AML-193 (cell line): ENCODE data around the gene SOX30.

Experiments used
- DNase-seq, 2 experiments: peaks; one replicate each; lab custom pipeline; 2025; lab: John Stamatoyannopoulos, UW

SOX30 gene

DNA sequence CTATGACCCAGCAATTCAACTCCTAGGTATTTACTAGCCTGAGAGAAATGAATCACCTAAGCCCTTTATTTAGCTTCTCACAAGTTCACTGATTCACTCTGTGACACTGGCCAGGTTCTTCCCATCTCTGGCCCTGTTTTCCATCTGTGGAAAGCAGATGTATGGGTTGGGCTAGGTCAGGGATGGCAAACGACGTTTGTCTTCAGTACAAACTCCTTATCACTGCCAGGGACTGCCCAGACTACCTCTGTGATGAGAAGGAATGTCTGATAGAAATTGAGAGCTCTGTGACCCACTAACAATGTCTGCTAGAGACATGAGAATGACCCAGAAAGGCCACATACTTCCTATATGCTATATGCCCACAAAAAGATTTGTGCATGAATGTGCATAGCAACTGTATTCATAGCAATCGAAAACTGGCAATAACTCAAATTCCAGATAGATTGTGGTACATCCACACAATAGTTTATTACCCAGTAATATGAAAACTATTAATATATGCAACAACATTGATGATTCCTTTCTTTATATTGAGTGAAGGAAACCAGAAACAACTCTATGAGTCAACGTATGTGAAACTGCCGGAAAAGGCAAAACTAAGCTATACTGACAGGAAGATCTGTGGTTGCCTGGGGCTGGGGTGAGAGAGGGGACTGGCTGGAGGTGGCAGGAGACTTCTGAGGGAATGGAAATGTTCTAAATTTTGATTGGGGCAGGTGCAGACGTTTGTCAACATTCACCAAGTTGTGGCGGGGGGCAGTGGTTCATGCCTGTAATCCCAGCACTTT is 44.7 kb downstream of the SOX30 start:
- DNase-seq = peak in 1 of 2 experiments; percentile 2

DNA sequence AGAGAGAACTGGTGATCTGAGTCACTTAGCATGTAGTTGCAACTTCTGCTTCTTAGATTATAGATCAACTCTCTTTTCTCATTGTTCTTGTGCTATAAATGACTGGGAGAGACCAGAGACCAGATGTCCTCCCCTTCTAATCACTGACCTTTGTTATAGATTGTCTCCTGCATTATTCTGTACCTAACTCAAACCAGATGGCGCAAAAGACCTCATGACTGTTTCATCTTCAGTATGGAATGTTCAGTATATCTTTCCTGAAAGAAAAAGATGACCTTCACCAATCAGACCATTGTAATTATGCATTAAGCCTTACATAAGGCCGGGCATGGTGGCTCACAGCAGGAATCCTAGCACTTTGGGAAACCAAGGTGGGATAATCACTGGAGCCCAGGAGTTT is 46.2 kb downstream of the SOX30 start:
- no peak for DNase-seq

DNA sequence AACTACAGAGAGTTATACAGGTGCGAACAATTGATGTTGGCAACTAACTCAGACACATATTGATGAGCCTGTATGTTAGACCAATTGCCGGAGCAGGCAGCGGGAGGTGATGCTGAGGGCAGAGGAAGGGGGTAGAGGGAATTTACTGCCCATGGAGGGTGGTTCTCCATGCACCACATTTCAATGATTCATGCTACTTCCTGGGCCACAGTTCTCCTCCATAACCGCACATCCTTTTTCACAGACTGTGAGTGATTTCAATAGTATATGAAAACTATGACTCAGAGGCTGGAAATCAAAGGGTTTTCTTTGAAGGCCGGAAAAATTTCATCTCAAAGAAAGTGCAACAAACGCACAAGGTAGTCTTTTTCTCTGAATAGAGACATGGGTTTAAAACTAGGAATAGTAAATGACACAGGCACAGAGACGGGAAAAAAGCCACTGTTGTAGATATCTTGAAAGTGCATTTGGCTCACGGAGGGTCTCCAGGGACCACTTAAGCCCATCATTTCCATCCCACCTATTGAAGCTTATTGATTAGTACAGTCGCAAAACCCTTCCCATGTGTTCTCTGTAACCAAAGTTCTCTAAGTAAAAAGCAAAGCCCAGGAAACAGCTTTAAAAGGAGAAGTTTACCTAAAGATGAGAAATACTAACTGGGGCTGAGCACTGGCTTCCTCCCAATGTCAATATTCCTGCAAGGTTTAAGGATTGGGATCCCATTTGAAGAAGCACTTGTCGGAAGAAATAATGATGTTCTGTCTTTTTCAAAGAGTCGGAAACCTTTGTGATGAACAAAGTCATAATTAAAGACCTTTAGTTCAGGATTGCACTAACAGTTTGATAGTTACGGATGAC is 48.7 kb downstream of the SOX30 start:
- peak; percentile 59 to 62 for DNase-seq

DNA sequence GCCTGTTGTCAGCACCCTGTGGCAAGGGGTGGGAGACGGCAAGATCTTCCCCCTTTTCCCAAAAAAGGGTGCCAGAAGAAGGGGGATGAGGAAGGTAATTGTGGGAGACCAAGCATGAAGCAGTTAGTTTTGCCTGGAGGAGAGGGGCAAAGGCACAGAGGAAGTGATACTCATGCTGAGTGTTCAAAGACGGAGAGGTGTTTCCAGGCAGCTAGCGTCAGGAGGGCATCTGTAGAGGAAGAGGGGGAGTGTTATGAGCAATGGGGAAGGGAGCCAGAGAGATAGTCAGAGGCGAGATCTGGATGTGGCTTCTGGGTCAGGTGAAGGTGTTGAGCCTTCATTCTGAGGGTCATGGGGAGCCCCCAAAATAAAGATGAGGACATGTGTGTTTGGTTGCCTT is 49.7 kb downstream of the SOX30 start:
- DNase-seq = no peak

DNA sequence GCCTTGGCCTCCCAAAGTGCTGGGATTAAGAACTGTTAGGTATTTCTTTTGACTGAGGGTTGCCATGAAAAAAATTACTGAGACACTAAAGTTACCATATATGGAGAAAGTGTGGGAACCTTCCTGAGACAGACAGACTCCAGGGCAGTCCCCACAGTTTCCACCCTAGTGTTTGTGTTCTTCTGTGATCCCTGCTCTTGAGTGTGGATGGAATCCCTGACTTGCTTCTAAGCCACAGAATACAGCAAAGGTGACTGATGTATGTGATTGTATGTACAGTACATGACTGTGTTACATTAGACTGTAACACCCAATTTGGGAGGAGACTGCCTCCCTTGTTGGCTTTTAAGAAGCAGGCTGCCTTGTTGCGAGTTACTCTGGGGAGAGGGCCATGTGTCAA is 52.0 kb downstream of the SOX30 start:
- DNase-seq = no peak

DNA sequence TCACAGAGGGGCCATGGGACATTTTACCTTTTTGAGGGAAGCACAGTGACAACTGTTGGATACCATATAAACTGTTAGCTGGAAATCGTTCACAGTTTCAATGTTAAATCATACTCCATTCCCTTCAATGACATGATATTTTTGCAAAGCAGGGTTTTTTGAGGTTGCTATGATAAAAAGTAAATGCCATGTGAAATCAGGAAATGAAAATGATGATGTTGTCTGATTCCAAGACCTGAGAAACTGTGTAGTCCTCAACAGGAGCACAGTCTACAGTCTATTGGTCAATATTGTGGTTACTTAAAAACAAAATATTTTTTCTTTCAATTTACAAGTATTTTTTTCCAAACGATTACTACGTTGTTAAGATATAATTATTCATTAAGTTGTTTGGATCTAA is 52.7 kb downstream of the SOX30 start:
- no peak for DNase-seq

DNA sequence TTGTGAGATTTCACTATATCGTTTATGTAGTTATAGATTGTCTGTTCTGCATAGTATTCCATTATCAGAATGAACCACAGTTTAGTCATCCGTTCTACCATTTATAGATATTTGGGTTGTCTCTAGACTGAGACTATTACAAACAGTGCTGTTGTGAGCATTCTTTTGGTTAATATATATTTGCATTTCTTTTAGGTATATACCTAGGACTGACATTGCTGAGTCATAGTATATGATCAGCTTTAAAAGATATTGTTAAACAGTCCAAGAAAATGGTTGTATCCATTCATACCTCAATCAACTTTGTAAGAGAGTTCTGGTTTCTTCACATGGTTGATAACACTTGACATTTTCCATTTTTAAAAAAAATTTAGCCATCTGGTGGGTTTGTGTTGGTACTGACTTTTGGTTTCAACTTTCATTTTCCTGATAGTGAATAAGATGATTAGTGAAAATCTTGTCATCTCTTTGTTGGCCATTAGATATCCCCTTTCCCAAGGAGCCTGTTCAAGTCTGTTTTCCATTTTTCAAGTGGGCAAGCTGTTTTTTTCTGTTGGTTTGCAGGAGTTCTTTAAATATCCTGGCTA is 53.8 kb downstream of the SOX30 start:
- no peak for DNase-seq

DNA sequence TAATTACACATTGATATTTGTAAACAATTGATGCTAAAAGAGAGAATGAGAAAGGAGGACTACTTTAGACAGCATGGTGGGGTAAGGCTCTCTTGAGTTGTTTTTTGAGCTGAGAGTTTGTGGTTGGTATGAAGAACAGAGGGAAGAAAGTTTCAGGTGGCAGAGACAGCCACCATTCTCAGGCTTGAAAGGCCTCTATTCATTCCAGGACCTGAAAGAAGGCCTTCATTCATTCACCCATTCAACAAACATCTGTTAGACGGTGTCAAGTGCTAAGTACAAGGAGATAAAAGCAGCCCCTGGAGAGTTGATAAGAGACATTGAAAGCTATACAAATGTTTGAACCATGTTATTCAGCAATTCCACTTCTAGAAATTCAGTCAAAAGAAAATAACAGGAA is 55.0 kb downstream of the SOX30 start:
- no peak for DNase-seq

DNA sequence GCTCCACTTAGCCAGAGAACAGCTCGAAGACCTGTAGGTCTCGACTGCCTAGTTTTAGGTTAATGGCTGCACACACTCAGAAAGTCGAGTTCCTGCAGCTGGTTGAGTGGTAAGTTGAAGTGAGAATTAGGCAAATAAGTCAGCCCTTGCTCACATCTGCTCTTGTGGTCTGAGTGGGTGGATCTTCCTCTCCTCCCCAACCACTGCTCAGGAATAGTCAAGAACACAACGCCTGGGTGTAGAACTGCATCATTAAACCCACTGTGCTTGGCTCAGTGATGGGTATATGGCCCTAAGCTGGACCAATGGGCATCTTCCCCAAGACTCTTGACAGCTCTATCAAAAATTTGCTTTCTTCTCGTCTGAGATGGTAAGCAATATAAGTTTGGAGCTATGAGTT is 55.8 kb downstream of the SOX30 start:
- no peak for DNase-seq

DNA sequence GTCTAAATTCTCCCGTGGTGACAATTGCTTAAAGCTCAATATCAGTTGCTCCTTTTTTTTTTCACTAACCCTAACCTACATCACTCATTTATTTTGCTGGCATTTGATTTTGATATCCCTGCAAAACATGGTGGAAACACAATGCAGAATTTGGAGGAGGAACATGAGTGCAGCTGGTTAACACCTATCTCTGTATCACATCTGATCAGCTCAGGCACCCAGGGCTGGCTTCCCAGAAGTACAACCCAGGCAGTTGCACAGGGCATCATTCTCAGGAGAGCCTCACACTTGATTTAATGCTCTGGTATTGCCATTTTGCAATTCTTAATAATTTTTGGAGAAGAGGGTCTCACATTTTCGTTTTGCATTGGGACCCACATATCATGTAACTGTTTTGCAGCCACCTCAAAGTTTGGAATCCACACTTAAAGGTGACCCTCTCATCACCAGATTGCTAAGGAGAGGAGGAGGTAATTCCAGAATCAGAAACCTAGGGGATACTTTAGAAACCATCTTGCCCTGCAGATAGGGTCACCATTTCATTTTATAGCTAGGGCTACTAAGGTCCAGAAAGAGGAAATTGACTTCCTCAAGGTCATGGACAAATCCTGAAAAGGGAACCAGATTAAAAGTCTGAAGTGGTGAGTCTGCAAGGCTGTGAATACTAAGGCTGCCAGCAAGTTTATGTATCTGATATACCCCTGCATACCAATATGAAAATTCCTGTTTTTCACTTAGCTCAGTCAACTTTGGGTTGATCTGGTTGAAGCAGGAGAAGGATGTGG is 57.4 kb downstream of the SOX30 start:
- DNase-seq = no peak

DNA sequence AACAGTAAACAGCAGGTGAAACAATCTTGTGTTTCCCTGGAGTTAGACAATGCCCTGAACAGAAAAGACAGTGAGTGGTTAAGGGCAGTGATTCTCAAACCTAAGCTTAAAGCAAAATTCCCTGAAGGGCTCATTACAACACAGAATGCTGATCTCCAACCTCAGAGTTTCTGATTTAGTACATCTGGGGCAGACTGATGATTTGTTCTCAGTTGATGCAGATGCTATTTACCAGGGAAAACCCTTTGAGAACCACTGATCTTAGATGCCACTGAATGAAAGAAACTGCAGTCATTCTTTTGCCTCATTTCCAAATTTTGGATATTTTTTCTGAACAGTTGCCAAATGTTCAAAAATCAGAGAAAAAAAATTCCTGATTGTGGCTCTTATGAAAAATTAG is 58.0 kb downstream of the SOX30 start:
- DNase-seq = no peak

DNA sequence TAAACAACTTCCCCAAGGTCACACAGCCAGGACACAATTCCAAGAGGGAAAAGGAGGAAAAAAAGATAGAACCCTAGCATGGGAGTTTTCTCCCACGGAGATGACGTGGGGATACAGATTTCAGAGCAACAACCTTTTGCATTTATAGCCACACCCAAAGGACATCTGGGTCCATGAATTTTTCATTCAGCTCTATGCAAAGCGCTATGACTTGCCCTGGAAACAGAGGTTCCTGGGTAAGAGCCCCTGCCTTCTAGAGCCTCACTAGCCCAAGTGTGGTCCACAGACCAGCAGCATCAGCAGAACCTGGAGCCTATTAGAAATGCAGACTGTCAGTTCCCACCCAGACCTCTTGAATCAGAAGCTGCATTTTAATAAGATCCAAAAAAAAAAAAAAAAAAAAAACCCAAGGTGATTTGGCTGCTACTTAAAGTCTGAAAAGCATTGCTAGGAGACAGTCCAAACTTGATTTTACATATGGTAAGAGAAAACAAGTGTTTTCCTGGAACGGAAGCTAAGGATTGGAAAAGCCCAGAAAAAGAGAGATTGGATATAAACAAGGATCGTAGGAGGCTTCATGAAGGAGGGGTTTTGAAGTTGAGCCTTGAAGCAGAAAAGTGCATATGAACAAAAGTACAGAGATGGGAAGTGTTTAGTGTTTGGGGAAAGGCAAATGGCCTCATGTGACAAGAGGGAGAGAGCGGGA is 59.0 kb downstream of the SOX30 start:
- no peak for DNase-seq

DNA sequence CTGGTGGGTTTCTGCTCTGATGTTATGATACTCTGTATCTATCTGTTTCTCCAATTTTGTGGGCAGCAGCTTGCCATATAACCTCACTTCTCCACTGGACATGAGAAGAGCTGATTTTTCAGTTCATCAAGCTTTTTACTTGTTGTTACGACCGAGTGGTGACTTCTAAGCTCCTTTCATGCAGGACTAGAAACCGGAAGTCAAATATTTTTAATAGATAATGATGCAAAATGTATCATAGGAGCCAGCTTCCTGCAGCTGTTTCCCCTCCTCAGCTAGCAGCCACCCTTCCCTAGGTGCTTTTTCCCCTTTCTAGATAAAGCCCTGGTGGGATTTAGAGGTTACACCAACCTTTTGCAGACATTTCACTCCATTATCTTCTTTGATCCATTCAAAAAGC is 59.6 kb downstream of the SOX30 start:
- no peak for DNase-seq

DNA sequence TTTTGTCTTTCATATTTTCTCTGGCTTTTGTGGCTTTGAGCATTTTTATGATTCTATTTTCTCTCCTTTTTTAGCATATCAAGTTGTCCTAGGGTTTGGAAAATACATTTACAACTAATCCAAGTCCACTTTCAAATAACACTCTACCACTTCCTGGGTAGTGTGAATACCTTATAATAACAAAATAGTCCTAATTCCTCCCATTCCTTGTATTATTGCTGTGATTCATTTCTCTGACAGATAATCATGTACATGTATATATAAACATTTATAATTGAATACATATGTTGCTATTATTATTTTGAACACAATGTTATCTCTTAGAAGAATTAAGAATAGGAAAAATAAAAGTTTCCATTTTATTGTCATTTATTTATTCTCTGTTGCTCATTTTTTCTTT is 61.8 kb downstream of the SOX30 start:
- no peak for DNase-seq

DNA sequence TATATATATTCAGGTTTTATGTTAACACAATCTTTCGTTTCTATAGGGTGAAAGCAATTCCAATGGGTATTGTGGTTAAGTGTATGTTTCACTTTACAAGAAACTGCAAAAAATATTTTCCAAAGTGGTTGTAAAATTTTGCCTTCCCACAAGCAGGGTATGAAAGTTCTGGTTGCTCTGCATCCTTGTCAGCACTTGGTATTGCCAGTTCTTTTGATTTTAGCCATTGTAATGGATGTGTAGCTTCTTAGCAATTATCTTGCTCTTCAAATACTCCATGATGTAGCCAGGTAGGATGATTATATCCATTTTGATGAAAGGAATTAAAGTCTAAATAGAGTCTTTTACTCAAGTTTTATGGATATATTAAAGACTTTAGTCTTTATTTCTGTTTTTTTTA is 67.6 kb downstream of the SOX30 start:
- DNase-seq = no peak

DNA sequence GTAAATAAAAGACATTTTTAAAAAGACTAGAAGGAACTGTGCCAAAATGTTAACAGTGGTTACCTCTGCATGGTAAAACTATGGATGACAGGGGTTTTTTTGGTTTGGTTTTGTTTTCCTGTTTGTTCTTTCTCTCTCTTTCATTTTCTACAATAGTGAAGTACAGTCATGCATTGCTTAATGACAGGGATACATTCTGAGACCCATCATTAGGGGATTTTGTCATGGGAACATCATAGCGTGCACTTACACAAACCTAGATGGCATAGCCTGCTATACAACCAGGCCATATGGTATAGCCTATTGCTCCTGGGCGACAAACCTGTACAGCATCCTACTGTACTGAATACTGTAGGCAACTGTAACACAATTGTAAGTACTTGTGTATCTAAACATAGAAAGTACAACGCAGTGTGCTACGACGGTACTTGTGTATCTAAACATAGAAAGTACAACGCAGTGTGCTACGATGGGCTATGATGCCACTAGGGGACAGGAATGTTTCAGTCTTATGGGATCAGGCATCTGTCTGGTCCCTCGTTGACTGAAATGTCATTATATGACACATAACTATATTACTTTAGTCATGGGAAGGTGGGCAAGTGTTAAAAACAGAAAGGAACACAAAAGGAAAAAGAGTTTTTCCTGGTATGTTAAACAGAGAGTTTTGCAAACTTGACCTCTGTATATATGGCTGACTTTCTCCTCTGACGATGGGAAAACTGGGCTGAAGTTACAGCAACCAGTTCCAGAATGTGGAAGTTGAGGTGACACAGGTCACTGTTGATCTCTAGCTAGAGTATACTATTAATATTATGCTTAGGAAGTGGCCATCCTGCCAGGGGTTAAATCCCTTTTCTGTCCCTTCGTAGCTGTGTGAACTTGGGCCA is 69.3 kb downstream of the SOX30 start:
- no peak for DNase-seq

DNA sequence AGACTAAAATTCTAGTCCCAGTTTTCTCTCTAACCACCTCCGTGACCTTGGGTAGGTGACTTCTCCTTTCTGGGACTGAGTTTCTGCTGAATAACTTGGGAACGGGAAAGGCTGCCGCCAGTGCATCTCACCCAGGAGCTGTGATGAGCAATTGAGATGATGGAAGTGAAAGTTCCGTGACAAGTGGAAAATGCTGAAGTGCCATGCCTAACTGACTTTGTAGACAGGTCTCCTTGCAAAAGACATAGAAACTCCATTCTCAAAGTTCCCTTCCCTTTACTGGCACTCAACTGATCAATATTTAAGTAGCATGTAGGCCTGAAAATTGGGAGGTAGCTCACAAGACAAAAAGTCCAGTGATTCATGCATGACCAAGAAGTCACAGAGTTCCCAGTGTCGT is 70.3 kb downstream of the SOX30 start:
- no peak for DNase-seq

DNA sequence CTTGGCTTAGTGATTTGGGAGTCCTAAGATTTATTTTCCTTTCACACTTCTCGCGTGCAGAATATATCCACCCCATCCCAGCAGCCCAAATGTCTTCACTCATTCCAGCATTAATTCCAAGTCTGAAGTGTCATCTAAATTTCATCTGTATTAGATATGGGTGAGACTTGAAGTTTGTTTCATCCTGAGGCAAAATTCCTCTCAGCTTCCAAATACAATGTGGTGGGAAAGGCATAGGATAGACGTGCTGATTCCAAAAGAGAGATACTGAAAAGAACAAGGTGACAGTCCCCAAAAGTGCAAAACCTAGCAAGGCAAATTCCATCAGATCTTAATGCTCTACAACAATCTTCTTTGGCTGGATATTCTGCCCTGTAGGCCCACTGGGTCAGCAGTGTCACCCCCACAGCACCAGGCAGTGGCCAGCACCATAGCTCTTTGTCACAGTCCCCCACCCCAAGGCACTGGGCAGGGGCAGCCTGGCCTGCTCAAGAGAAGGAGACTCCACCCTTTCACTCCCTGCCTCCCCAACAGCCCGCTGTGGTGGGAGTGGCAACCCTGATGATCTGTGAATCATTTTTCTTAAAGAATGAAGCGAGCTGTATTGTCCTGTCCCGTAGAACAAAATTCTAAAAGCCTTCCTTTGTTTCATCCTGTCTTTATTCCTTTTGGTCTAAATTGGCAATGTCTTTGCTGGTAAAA is 74.0 kb downstream of the SOX30 start:
- DNase-seq = no peak

DNA sequence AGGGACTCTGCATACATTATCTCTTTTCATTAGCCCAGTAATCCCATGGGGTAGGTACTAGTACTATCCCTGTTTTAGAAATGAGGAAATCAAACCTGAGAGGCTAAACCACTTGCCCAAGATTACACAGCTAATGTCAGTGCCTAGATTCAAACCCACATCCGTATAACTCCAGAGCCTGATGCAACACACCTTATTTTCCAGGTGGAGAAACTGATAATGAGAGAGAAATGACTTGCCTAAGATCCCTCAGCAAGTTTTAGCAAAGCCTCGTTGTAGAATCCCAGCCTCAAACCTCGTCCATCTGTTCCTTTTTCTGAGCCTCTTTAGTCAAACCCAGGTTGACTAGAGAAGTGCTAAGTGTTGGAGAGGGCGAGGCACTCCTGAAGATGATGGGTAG is 75.6 kb downstream of the SOX30 start:
- DNase-seq = no peak
